GM13976 (cell line): Measurements from ENCODE around the gene SERPINA4.

ENCODE experiments used
- DNase-seq: peaks from one replicate; pipeline ENCODE4 v3.0.0; 2012; ENCODE audit warnings: low spot score
- CTCF ChIP-seq: IDR thresholded peaks from 2 replicates; pipeline ENCODE4 v1.5.1; 2012; ENCODE audit warnings: borderline replicate concordance, mild to moderate bottlenecking; ENCODE audit not compliant: insufficient read depth; ENCODE audit errors: extremely low read depth, missing control alignments, control extremely low read depth
- in situ Hi-C: fragments of 300-500 bp; cut with MboI; formaldehyde crosslinking; loops from one replicate; pipeline ENCODE4 v1.12.0; 2022; ENCODE audit warnings: low sequenced_read_pairs, mixed read lengths, inconsistent platforms; ENCODE audit not compliant: unreplicated experiment

Gene SERPINA4

GRCh38 chr14:94542111-94542810 is 19.0 kb upstream of the SERPINA4 start:
- no peak for TF ChIP-seq CTCF
- no peak for DNase-seq
- in situ Hi-C loops, result no loop called here

GRCh38 chr14:94542811-94543440 is 18.3 kb upstream of the SERPINA4 start:
- TF ChIP-seq CTCF, result no peak
- no peak for DNase-seq
- in situ Hi-C loops, result no loop called here

- no peak for TF ChIP-seq CTCF
- in situ Hi-C loops, result no loop called here
- DNase-seq, result no peak
Measured at GRCh38 chr14:94543449-94544124, 17.7 kb upstream of the SERPINA4 start.

GRCh38 chr14:94544726-94545125 is 16.5 kb upstream of the SERPINA4 start:
- no peak for TF ChIP-seq CTCF
- in situ Hi-C loops, result no loop called here
- DNase-seq, result no peak

- in situ Hi-C loops, result no loop called here
- TF ChIP-seq CTCF, result no peak
- DNase-seq, result no peak
Measured at GRCh38 chr14:94545131-94545841, 16.0 kb upstream of the SERPINA4 start.

DNA sequence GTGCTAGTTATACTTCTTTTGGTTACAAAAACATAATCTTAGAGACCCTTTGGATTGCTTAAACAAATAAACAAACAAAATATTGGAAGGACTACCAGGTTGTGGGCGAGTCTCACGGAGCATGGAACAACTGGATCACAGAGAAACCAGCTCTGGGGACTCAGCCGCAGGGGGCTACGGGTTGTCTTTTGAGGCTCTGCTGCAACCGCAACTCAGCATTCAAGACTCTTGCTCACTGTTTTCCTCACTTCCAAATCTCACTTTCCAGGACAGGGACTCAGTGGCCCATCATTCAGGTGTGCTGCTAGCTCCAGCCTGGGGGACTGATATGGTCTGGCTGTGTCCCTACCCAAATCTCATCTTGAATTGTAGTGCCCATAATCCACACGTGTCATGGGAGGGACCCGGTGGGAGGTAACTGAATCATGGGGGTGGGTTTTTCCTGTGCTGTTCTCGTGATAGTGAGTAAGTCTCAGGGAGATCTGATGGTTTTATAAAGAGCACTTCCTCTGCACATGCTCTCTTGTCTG is 14.0 kb upstream of the SERPINA4 start:
- DNase-seq, result no peak
- in situ Hi-C loops, result no loop called here
- TF ChIP-seq CTCF, result no peak
